OCI-LY1 (cell line): Measurements from ENCODE around the gene BUD23.

Source experiments
- H2AFZ ChIP-seq: fragments of 200-600 bp; sonication (generic), shearing (Covaris generic); 2 replicates; pipeline ENCODE4 v1.6.0; 2014; ENCODE audit warnings: antibody characterized with exemption, mild to moderate bottlenecking, low read length
- H3F3A ChIP-seq: fragments of 200-600 bp; sonication (generic), shearing (Covaris generic); 2 replicates; pipeline ENCODE4 v1.6.0; 2014; ENCODE audit warnings: mild to moderate bottlenecking, antibody characterized with exemption, low read length, moderate library complexity; ENCODE audit not compliant: insufficient read depth
- H3K27ac ChIP-seq: fragments of 200-600 bp; sonication (generic); 2 replicates; pipeline ENCODE4 v1.5.1; 2014; ENCODE audit warnings: low read length, mixed run types, mild to moderate bottlenecking, low read depth; ENCODE audit not compliant: poor library complexity, severe bottlenecking
- H3K27me3 ChIP-seq: fragments of 200-600 bp; sonication (generic); 2 replicates; pipeline ENCODE4 v1.6.0; 2014; ENCODE audit warnings: antibody characterized with exemption, mild to moderate bottlenecking, low read length, moderate library complexity; ENCODE audit not compliant: insufficient read depth
- H3K36me3 ChIP-seq: fragments of 200-600 bp; sonication (generic); 2 replicates; pipeline ENCODE4 v1.6.1; 2014; ENCODE audit warnings: mild to moderate bottlenecking, antibody characterized with exemption, low read length, moderate library complexity, mixed read lengths; ENCODE audit not compliant: insufficient read depth
- H3K4me1 ChIP-seq: fragments of 200-600 bp; sonication (generic); 2 replicates; pipeline ENCODE4 v1.5.1; 2014; ENCODE audit warnings: mild to moderate bottlenecking, low read length, moderate library complexity; ENCODE audit not compliant: insufficient read depth, severe bottlenecking
- H3K4me2 ChIP-seq: fragments of 200-600 bp; sonication (generic), shearing (Covaris generic); 2 replicates; pipeline ENCODE4 v1.6.1; 2014; ENCODE audit warnings: low read length
- H3K4me3 ChIP-seq: fragments of 200-600 bp; sonication (generic); 2 replicates; pipeline ENCODE4 v1.5.1; 2014; ENCODE audit warnings: low read length, low read depth, mild to moderate bottlenecking, mixed read lengths; ENCODE audit not compliant: poor library complexity, severe bottlenecking
- H3K79me2 ChIP-seq: fragments of 200-600 bp; shearing (Covaris generic); 2 replicates; pipeline ENCODE4 v1.6.1; 2016; ENCODE audit warnings: mixed run types, low read length, mixed read lengths; ENCODE audit not compliant: insufficient read depth
- H3K9ac ChIP-seq: fragments of 200-600 bp; sonication (generic), shearing (Covaris generic); 2 replicates; pipeline ENCODE4 v1.6.1; 2014; ENCODE audit warnings: mild to moderate bottlenecking, low read length, mixed read lengths
- H3K9me2 ChIP-seq: fragments of 200-600 bp; sonication (generic), shearing (Covaris generic); 2 replicates; pipeline ENCODE4 v1.6.1; 2014; ENCODE audit warnings: low read depth, mild to moderate bottlenecking, low read length, mixed read lengths
- H3K9me3 ChIP-seq: fragments of 200-600 bp; shearing (Covaris generic); 2 replicates; pipeline ENCODE4 v1.6.1; 2014; ENCODE audit warnings: low read length, mixed read lengths
- H4K20me1 ChIP-seq: fragments of 200-600 bp; sonication (generic), shearing (Covaris generic); 2 replicates; pipeline ENCODE4 v1.6.0; 2016; ENCODE audit warnings: mild to moderate bottlenecking, low read length; ENCODE audit not compliant: insufficient read depth
- CTCF ChIP-seq: fragments of 200-600 bp; sonication (generic), shearing (Covaris generic); IDR thresholded peaks from 2 replicates; pipeline ENCODE4 v1.5.1; 2017; ENCODE audit warnings: mild to moderate bottlenecking, antibody characterized with exemption, low read length, moderate library complexity, mixed read lengths
- EZH2 ChIP-seq: fragments of 200-600 bp; sonication (generic), shearing (Covaris generic); IDR thresholded peaks from 2 replicates; pipeline ENCODE4 v1.8.0; 2017; ENCODE audit warnings: borderline replicate concordance, mixed run types, mild to moderate bottlenecking, antibody characterized with exemption, low read length, moderate library complexity, mixed read lengths

Gene BUD23

GRCh38 chr7:73681031-73681430 lies 2.4 kb upstream of the BUD23 start:
- TF ChIP-seq CTCF (no peak), EZH2 (no peak)
- Histone ChIP-seq H3K9me2 (no peaks in the 10 kb centered on the region), H2AFZ (no peak overlapping the region), H3K27me3 (no peaks in the 10 kb centered on the region), H3K4me2 (peak overlapping the region; percentile 74; the same call in 1 of the 2 replicates), H3K36me3 (peaks cover 41% of the 10 kb centered on the region), H3K27ac (no peak overlapping the region), H3F3A (no peaks in the 10 kb centered on the region), H3K9ac (no peak overlapping the region), H3K4me3 (no peak overlapping the region), H3K4me1 (peaks cover 36% of the 10 kb centered on the region), H4K20me1 (no peaks in the 10 kb centered on the region), H3K9me3 (no peaks in the 10 kb centered on the region), H3K79me2 (peaks cover 27% of the 10 kb centered on the region)

GRCh38 chr7:73682745-73683055 lies 697 bp upstream of the BUD23 start:
- Histone ChIP-seq H3K36me3 (peaks cover 57% of the 10 kb centered on the region), H3K9ac (peak overlapping the region; percentile 82), H3K9me3 (no peaks in the 10 kb centered on the region), H3F3A (no peaks in the 10 kb centered on the region), H3K9me2 (no peaks in the 10 kb centered on the region), H3K4me3 (peak overlapping the region; percentile 85), H2AFZ (no peak overlapping the region), H3K4me2 (peak overlapping the region; percentile 74), H3K4me1 (peaks cover 36% of the 10 kb centered on the region), H3K79me2 (peaks cover 33% of the 10 kb centered on the region), H3K27me3 (no peaks in the 10 kb centered on the region), H3K27ac (no peak overlapping the region), H4K20me1 (no peaks in the 10 kb centered on the region)
- TF ChIP-seq EZH2 (no peak), CTCF (no peak)

GRCh38 chr7:73683788-73684693 lies 644 bp downstream of the BUD23 start:
- Histone ChIP-seq H3K79me2 (peaks cover 33% of the 10 kb centered on the region), H3K36me3 (peaks cover 56% of the 10 kb centered on the region), H3K4me1 (peaks cover 36% of the 10 kb centered on the region), H4K20me1 (no peaks in the 10 kb centered on the region), H3F3A (no peaks in the 10 kb centered on the region), H3K9me3 (no peaks in the 10 kb centered on the region), H3K4me2 (peak overlapping the region; percentile 71), H3K27me3 (no peaks in the 10 kb centered on the region), H3K27ac (peak overlapping the region; percentile 26), H2AFZ (no peak overlapping the region), H3K9me2 (no peaks in the 10 kb centered on the region), H3K4me3 (peak overlapping the region; percentile 85), H3K9ac (peak overlapping the region; percentile 90)
- no peak for TF ChIP-seq EZH2
- no peak for TF ChIP-seq CTCF
